Measurements from ENCODE around the gene RSBN1L.

DNA sequence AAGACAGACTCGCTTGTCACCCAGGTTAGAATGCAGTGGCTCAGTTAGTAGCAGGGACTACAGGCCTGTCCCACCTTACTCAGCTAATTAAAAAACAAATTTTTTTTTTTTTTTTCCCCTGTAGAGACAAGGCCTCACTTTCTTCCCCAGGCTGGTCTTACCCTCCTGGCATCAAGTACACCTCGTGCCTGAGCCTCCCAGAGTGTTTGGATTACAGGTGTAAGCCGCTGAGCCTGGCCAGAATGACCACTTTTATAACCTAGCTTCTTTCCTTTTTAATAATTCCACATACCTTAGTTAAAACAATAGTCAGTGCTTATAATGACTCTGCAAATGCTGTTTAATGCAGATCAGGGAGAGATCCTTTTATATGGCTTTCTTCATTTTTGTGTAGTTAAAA, 31.3 kb downstream of the RSBN1L start:
- TF ChIP-seq, protein P1, sequence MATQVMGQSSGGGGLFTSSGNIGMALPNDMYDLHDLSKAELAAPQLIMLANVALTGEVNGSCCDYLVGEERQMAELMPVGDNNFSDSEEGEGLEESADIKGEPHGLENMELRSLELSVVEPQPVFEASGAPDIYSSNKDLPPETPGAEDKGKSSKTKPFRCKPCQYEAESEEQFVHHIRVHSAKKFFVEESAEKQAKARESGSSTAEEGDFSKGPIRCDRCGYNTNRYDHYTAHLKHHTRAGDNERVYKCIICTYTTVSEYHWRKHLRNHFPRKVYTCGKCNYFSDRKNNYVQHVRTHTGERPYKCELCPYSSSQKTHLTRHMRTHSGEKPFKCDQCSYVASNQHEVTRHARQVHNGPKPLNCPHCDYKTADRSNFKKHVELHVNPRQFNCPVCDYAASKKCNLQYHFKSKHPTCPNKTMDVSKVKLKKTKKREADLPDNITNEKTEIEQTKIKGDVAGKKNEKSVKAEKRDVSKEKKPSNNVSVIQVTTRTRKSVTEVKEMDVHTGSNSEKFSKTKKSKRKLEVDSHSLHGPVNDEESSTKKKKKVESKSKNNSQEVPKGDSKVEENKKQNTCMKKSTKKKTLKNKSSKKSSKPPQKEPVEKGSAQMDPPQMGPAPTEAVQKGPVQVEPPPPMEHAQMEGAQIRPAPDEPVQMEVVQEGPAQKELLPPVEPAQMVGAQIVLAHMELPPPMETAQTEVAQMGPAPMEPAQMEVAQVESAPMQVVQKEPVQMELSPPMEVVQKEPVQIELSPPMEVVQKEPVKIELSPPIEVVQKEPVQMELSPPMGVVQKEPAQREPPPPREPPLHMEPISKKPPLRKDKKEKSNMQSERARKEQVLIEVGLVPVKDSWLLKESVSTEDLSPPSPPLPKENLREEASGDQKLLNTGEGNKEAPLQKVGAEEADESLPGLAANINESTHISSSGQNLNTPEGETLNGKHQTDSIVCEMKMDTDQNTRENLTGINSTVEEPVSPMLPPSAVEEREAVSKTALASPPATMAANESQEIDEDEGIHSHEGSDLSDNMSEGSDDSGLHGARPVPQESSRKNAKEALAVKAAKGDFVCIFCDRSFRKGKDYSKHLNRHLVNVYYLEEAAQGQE (IDR thresholded peaks at IDR 0.05): no peak
- no peak for TF ChIP-seq POLR2A (IDR thresholded peaks at IDR 0.05; ENCODE audit: low read length)
